Breast epithelium (tissue), 3 donors: ENCODE data around the gene CDA.

Experiments used
- CTCF ChIP-seq, 3 donors: fragments of 450-650 bp; IDR thresholded peaks; one replicate each; pipeline ENCODE4 v1.5.1; 2016 to 2017; ENCODE audit warnings: antibody characterized with exemption in 3 of 3, mild to moderate bottlenecking in 3 of 3, moderate library complexity in 3 of 3
- POLR2AphosphoS5 ChIP-seq, 3 donors: sonication (generic); formaldehyde crosslinking; IDR thresholded peaks; one replicate each; pipeline ENCODE4 v1.6.1; 2017; ENCODE audit warnings: antibody characterized with exemption in 3 of 3

DNA sequence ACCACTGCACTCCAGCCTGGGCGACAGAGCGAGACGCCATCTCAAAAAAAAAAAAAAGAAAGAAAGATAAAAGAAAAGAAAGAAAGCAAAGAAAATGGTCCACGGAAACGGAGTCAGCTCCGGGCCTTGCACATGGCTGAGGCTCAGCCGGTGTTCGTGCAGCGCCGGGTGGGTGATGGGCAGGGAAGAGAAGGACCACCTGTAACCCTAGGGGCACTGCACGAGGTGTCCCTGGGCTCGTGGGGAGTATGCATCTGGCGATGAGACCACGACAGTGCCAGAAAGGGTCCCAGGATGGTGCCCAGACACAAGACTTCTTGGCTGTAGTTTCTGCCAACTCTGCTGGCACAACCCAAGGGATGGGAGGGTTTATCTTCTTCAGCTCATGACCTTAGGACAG, 5.8 kb downstream of the CDA start:
- no peak for TF ChIP-seq POLR2AphosphoS5 (IDR thresholded peaks at IDR 0.05)
- TF ChIP-seq CTCF (IDR thresholded peaks at IDR 0.05), result no peak
